ENCODE data around the gene TTLL11.

TTLL11 gene

DNA sequence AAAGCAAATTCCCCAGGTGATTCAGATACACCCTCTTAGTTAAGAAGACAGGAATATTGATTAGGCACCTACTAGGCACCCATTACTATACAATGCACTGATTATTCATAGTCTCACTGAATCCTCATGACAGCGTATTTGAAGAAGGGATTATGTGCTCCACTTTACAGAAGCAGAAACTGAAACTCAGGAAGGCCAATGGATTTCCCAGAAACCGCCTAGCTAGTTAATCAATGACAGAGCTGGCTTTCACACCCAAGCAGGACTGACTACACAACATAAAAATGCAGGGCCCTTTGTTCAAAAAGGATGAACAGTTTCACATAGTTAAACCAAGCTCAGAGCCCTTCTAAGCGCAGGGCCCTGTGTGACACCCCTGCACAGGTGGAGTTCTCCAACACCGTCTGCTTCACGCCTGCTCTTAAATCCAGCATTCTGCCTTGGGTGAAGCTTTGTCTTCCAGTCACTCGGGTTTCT is 117.3 kb downstream of the TTLL11 start:
- no peak for TF ChIP-seq GATA1 (IDR thresholded peaks at IDR 0.05; ENCODE audit: low read depth, low read length)
- DNase-seq: no peak

DNA sequence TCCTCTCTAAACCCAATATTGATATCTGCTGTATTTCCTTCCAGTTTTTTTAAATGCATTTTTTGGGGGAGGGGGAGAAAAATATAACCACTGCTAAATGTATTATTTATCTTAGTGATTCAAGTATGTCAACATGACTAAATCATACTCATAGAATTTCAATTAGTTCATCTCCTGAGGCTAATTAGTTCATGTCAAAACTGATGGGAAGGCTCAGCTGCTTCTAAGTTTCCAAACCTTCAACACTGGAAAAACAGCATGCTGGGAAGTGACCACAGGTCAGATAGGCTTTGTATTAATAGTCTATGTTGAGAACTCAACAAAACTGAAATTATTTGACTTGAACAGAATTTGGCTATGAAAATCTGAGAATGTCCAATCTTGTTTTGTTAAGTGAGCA is 118.7 kb downstream of the TTLL11 start:
- DNase-seq: no peak
- TF ChIP-seq GATA1 (IDR thresholded peaks at IDR 0.05; ENCODE audit: low read depth, low read length): no peak
- TF ChIP-seq POLR2A (IDR thresholded peaks at IDR 0.05; ENCODE audit: low read length): no peak

DNA sequence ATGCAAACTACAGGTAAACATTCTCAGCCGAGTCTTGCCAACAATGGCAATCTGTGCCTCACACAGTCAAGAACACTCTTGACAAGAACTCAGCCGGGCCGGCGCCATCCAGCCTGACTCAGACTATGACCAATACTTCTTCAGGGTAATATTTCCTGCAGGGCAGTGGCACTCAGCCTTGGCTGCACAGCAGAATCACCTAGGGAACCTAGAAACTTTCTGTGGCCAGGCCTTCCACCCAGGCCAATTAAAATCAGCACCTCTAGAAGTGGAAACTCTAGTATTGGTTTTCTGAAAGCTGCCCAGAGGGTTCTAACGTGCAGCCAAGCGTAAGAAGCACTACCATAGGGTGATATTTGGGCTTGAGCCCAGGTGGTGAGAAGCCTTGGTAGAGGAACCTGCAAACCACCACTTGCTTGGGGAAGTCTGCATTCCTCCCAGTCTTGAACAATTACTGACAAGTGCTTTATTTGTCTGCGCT is 120.6 kb downstream of the TTLL11 start:
- DNase-seq: no peak
- TF ChIP-seq POLR2A (IDR thresholded peaks at IDR 0.05; ENCODE audit: low read length) (no peak), GATA1 (IDR thresholded peaks at IDR 0.05; ENCODE audit: low read depth, low read length) (no peak)

DNA sequence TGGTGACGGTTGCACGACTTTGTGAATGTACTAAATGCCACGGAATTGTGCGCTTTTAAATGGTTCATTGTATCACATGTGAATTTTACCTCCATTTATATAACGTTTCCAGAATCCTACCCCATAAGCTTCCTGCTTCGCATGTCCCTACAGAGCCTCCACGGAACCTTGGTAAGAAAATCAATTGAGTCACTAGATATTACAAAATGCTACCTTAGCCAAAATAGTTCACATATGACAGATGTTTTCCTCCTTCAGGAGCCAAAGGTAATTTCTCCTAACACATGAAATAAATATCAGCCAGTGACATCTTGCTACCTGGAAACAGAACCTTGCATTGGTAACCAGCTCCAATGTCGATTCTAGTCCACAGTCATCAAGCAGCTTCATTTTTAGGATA is 125.1 kb downstream of the TTLL11 start:
- no peak for DNase-seq
- TF ChIP-seq GATA1 (IDR thresholded peaks at IDR 0.05; ENCODE audit: low read depth, low read length) (no peak), POLR2A (IDR thresholded peaks at IDR 0.05; ENCODE audit: low read length) (no peak)

DNA sequence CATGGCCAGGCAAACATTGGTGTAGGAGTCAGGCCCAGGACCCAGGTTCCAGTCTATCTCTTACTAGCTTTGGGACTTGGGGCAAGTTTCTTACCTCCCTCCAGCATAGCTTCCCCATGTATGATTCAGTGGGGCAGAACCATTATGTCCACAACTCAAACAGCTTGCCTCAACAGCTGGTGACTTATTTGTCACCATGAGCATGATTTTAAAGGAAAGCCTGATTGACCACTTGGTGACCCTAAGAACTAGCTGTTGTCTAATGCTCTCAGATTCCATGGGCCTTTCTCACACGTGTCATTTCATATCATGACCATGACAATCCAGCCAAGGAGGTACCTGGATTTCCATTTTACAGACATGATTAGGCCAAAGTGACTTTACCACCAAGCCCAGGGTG is 126.4 kb downstream of the TTLL11 start:
- TF ChIP-seq POLR2A (IDR thresholded peaks at IDR 0.05; ENCODE audit: low read length): no peak
- TF ChIP-seq GATA1 (IDR thresholded peaks at IDR 0.05; ENCODE audit: low read depth, low read length): no peak
- no peak for DNase-seq

DNA sequence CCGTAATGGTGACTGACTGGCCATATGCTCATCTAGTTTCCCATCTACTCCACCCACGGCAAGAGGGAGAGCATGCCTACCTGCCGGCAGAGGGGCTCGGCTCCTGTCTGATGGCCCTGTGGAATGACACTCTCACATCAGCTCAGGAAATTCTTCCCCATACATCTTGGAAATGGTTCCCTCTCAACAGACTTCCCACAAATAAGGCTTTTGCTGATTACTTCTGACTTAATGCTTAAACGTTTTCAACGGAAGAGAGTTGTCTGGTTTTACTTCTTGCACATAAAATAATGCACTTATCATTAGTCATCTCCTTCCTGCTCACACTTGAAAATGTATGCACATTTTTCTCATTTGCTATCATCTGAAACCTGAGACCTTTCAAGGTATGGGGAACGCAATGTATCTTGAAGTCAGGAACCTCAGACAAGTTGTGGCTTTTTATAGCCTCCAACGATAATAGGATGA is 129.5 kb downstream of the TTLL11 start:
- TF ChIP-seq GATA1 (IDR thresholded peaks at IDR 0.05; ENCODE audit: low read depth, low read length) (no peak), POLR2A (IDR thresholded peaks at IDR 0.05; ENCODE audit: low read length) (no peak)
- no peak for DNase-seq

DNA sequence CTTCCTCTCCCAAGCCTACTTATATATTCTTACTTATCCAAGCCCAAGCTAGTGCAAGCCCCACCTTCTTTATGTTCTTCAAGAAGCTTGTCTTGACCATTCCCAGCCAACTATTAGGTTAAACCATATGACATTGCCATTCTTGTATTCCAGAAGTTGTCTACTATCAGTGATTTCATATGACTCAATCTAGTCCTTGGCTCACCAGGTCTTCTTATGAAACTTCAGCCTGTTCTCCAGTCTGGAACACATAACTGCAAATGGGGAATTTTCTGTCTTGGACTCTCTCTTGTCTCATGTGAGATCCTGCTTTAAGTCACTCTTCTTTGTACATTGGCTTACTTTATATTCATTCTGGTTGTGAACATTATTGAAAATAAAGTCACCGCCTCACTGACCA is 130.7 kb downstream of the TTLL11 start:
- TF ChIP-seq POLR2A (IDR thresholded peaks at IDR 0.05; ENCODE audit: low read length) (no peak), GATA1 (IDR thresholded peaks at IDR 0.05; ENCODE audit: low read depth, low read length) (no peak)
- DNase-seq: no peak

DNA sequence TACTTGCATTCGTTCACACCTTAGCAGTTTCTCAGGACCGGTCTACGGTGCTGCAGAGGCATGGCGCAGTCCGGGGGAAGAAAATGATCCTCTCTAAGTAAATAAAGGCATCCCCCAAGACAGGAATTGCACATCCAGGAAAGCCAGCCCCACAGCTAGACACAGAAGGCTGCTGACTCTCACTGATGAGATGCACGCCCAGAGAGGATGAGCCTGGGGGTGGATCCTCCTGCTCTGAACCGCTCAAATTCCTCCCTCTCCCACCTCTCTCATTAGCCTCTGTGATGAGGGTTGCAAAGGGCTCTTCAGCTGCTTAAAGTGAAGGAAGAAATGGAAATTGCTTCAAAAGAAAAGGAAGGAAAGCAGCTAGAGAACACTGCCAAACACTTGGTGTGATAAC is 132.4 kb downstream of the TTLL11 start:
- no peak for TF ChIP-seq POLR2A (IDR thresholded peaks at IDR 0.05; ENCODE audit: low read length)
- TF ChIP-seq GATA1 (IDR thresholded peaks at IDR 0.05; ENCODE audit: low read depth, low read length): no peak
- no peak for DNase-seq

DNA sequence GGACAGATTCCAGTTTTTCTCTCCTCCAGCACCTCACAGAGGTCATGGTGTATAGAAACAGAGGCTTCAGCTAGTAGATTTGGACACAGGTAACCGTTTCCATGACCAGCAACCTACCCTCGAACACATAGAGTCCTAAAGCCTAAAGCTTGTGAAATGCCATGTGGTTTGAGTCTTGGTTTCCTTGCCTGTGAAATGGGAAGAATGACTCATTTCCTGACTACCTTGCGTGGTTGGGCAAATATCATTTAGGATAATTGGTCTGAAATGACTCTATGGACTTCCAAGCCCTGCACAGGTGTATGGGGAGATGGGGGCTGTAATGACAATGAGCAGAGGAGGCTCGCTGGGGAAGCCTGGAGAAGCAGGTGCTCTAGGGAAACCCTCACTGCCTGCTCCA is 134.6 kb downstream of the TTLL11 start:
- no peak for DNase-seq
- TF ChIP-seq GATA1 (IDR thresholded peaks at IDR 0.05; ENCODE audit: low read depth, low read length): no peak
- no peak for TF ChIP-seq POLR2A (IDR thresholded peaks at IDR 0.05; ENCODE audit: low read length)

DNA sequence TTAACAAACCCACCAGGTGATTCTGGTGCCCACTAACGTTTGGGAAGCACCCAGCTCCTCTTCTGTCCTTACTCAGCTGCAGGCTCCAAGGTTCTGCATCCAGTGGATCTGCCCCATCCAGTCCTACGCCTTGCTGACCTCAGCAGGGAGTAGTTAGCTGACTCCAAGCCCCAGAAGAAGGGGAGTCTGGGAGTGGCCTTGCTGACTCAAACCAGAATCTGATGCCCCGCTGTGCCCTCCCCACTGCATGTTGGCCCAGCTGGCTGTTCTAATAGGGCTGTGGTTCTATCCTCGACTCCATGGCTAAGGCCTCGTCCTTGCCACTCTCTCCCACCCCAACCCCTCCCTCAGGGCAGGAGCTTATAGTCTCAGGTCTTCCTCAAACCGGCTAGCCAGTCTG is 136.3 kb downstream of the TTLL11 start:
- no peak for DNase-seq
- TF ChIP-seq GATA1 (IDR thresholded peaks at IDR 0.05; ENCODE audit: low read depth, low read length) (no peak), POLR2A (IDR thresholded peaks at IDR 0.05; ENCODE audit: low read length) (no peak)

DNA sequence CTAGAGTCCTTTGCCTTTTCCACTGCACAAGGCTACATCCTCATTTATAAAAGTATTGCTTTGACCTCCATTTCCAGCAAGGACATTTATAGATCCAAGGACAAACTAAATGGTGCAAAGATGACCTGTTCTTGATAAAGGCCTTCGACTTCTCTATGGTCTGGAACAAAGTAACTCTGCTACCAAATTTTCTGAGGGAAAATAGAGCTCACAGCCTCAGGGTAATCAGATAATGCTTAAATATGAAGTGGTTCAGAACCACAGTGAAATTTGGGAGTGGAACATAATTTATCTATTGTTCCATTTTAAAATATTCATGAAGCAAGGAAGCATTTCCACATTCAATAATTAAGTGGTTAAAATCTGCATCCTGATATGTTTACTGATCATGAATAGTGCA is 137.5 kb downstream of the TTLL11 start:
- TF ChIP-seq POLR2A (IDR thresholded peaks at IDR 0.05; ENCODE audit: low read length): no peak
- DNase-seq: no peak

DNA sequence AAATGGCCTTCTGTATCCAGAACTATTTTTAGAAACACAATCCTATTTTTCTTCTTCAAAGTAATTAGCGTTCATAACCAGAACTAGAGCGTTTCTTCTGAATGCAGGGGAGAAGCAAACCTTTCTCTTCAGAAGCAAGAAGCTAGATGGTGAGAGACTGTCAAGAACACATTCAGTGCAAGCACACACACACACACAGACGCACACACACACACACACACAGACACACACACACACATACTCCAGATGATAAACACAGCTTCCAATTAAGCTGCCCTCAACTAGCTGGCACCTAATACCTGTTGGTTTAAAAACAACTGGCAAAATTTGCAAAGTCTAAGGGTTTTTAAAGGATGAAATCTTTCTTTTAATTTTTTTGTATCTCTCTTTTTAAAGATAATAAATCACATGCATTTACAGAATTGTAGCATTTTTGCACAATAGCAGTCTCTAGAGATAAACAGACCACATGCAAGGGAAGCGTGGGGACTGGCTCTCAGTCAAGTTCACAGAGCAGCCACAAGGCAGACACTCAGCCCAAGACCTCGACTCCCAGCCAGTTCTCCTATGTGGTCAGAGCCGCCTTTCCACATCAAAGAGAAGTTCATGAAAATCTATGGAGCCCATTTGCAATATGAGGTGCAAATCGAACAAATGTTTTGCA is 138.5 kb downstream of the TTLL11 start:
- DNase-seq: no peak
- no peak for TF ChIP-seq GATA1 (IDR thresholded peaks at IDR 0.05; ENCODE audit: low read depth, low read length)
- no peak for TF ChIP-seq POLR2A (IDR thresholded peaks at IDR 0.05; ENCODE audit: low read length)

DNA sequence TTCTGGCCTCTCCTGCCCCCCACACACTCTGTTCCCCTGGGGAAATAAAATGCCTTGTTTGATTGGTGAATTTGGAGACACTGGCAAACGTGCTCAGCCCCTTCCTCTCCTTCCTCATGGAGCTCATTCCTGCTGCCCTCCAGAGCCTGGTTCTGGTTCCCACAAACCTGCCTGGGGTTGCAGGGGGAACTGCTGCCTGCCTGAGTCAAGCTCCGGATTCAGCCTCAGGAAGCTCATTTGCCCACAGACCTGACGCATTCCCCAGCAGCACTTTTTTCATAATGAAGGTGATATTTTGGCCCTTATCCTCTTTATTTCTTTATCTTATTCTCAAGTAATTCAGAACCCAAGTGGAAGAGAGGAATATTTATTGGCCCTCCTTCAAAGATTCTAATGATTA is 140.5 kb downstream of the TTLL11 start:
- no peak for TF ChIP-seq GATA1 (IDR thresholded peaks at IDR 0.05; ENCODE audit: low read depth, low read length)
- no peak for TF ChIP-seq POLR2A (IDR thresholded peaks at IDR 0.05; ENCODE audit: low read length)
- DNase-seq: no peak

DNA sequence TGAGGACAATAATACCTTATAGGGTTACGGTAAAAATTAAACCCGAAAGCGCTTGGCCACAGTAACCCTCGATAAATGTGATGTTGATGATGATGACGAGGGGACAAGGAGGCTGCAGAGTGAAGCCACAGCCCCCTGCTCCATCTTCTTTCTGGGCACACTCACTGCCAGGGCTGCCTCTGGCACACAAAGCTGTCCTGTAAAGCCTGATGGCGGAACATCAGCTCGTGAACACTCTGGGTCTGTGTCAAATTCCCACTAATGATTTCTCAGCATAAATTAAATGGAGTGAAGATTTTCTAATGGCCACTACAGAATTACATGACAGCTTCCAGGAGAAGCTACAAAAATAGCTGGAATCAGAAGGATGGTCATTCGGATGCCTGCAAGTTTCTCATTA is 142.2 kb downstream of the TTLL11 start:
- DNase-seq: no peak
- no peak for TF ChIP-seq POLR2A (IDR thresholded peaks at IDR 0.05; ENCODE audit: low read length)
- no peak for TF ChIP-seq GATA1 (IDR thresholded peaks at IDR 0.05; ENCODE audit: low read depth, low read length)

DNA sequence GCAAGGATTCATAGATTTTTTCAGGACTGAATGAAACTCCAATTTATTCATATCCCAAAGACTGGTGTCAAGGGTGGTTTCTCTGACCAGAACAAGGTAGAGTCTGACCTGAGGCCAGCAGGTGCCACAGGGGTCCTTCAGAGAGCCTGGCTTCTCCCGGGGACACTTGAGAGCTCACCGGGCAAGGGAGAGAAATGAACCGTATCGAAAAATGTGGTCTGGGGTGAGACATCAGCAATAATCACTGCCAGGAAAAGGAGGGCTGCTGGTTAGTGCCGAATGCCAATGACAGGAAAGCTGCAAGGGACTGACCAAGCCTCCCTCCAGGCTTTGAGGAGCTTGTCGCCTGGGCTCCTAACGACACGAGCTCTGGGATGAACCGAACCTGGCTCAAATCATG is 142.7 kb downstream of the TTLL11 start:
- no peak for DNase-seq
- TF ChIP-seq POLR2A (IDR thresholded peaks at IDR 0.05; ENCODE audit: low read length) (no peak), GATA1 (IDR thresholded peaks at IDR 0.05; ENCODE audit: low read depth, low read length) (no peak)
